ENCODE measurements around the gene HAVCR2. TPM values are rescaled to one million over a fixed set of nuclear protein-coding genes. Genes with fewer than 3 reads are reported as not detected.
A peak's percentile ranks its signal among the peaks of the same experiment; 100 is the strongest.

Gene HAVCR2
- total and polyA plus RNA-seq, 10 donors = 7.8 to 37.8 (median 24.0) TPM

- TF ChIP-seq CTCF (IDR thresholded peaks at IDR 0.05 in 8 of 11, conservative IDR thresholded peaks at IDR 0.05 in 3 of 11) (no peak), POLR2AphosphoS5 (IDR thresholded peaks at IDR 0.05) (peak in 1 of 3 donors; percentile 11)
Observed at GRCh38 chr5:157113002-157113401, 4.2 kb upstream of the HAVCR2 start.

GRCh38 chr5:157109744-157110143 is 900 bp upstream of the HAVCR2 start:
- DNase-seq = no peak
- Histone ChIP-seq H3K9me3 (no peaks in the 10 kb centered on the region), H3K27me3 (replicated peaks in 1 of 7) (no peaks in the 10 kb centered on the region), H3K4me3 (peak overlapping the region in 3 of 8 donors; percentile 31 to 67 (median 37)), H3K36me3 (peaks cover 0 to 14% (median 0%) of the 10 kb centered on the region in 6 donors), H3K4me1 (peaks cover 0 to 64% (median 36%) of the 10 kb centered on the region in 6 donors), H3K27ac (peak overlapping the region; percentile 78 to 96 (median 84))
- WGBS, 5 donors = 7 to 21% (median 15%) methylated on average over 1 of the region's 1 CpG
- peak in 1 of 3 donors; percentile 79 for TF ChIP-seq POLR2AphosphoS5 (IDR thresholded peaks at IDR 0.05)
- no peak for TF ChIP-seq POLR2A (IDR thresholded peaks at IDR 0.05)
- TF ChIP-seq CTCF (IDR thresholded peaks at IDR 0.05 in 8 of 11, conservative IDR thresholded peaks at IDR 0.05 in 3 of 11) = no peak
- intact Hi-C loops (cut with DNase I; ENCODE audit: low total_unique reads) = no loop called here

More at GRCh38 chr5:157113002-157113401, 4.2 kb upstream of the HAVCR2 start:
- Histone ChIP-seq H3K27ac (peak overlapping the region in 3 of 8 donors; percentile 44 to 56 (median 55)), H3K4me3 (no peak overlapping the region), H3K9me3 (no peaks in the 10 kb centered on the region), H3K36me3 (no peaks in the 10 kb centered on the region), H3K4me1 (peaks cover 0 to 37% (median 22%) of the 10 kb centered on the region in 6 donors), H3K27me3 (replicated peaks in 1 of 7) (no peaks in the 10 kb centered on the region)
- WGBS, 5 donors = 44 to 59% (median 46%) methylated on average over 5 of the region's 5 CpGs
- intact Hi-C loops (cut with DNase I; ENCODE audit: low total_unique reads) = no loop called here
- no peak for DNase-seq

GRCh38 chr5:157107508-157107907 is 1.3 kb downstream of the HAVCR2 start:
- TF ChIP-seq CTCF (IDR thresholded peaks at IDR 0.05 in 8 of 11, conservative IDR thresholded peaks at IDR 0.05 in 3 of 11) = no peak
- TF ChIP-seq POLR2AphosphoS5 (IDR thresholded peaks at IDR 0.05) = no peak
- no peak for TF ChIP-seq POLR2A (IDR thresholded peaks at IDR 0.05)
- Histone ChIP-seq H3K27ac (peak overlapping the region; percentile 42 to 96 (median 84)), H3K4me3 (peak overlapping the region in 5 of 8 donors; percentile 28 to 67 (median 35)), H3K9me3 (no peaks in the 10 kb centered on the region), H3K36me3 (peaks cover 0 to 30% (median 0%) of the 10 kb centered on the region in 6 donors), H3K27me3 (replicated peaks in 1 of 7) (no peaks in the 10 kb centered on the region), H3K4me1 (peaks cover 0 to 65% (median 36%) of the 10 kb centered on the region in 6 donors)
- no peak for DNase-seq
- 36 to 53% (median 52%) methylated on average over 3 of the region's 3 CpGs for WGBS, 5 donors
- intact Hi-C loops (cut with DNase I; ENCODE audit: low total_unique reads) = no loop called here

GRCh38 chr5:157106630-157107461 is 2.0 kb downstream of the HAVCR2 start:
- intact Hi-C loops (cut with DNase I; ENCODE audit: low total_unique reads) = no loop called here
- 54 to 69% (median 58%) methylated on average over 14 of the region's 14 CpGs for WGBS, 5 donors
- H3K4me3 ChIP-seq = peak overlapping the region in 4 of 8 donors; percentile 31 to 67 (median 36)
- H3K9me3 ChIP-seq = no peaks in the 10 kb centered on the region
- H3K4me1 ChIP-seq = peaks cover 0 to 65% (median 36%) of the 10 kb centered on the region in 6 donors
- peaks cover 0 to 35% (median 0%) of the 10 kb centered on the region in 6 donors for H3K36me3 ChIP-seq
- peak overlapping the region; percentile 42 to 96 (median 84) for H3K27ac ChIP-seq
- H3K27me3 ChIP-seq (replicated peaks in 1 of 7) = no peaks in the 10 kb centered on the region
- DNase-seq = peak; percentile 84
- TF ChIP-seq POLR2AphosphoS5 (IDR thresholded peaks at IDR 0.05) (peak in 1 of 3 donors; percentile 17), CTCF (IDR thresholded peaks at IDR 0.05 in 8 of 11, conservative IDR thresholded peaks at IDR 0.05 in 3 of 11) (no peak), POLR2A (IDR thresholded peaks at IDR 0.05) (no peak)
